Fibroblast of skin of right quadriceps (primary cell): ENCODE results near the gene FRMD4B.

Experiments used
- DNase-seq: peaks from one replicate; pipeline ENCODE4 v3.0.0-alpha.2; 2013

The FRMD4B gene

GRCh38 chr3:69403454-69403853 lies 17.6 kb upstream of the FRMD4B start:
- DNase-seq = no peak

GRCh38 chr3:69400683-69401082 lies 14.8 kb upstream of the FRMD4B start:
- no peak for DNase-seq

- DNase-seq = no peak
These were observed 7.0 kb upstream of the FRMD4B start for GRCh38 chr3:69392850-69393249.

- DNase-seq = no peak
These were observed 6.5 kb upstream of the FRMD4B start for GRCh38 chr3:69392415-69392814.

GRCh38 chr3:69391554-69391953 lies 5.7 kb upstream of the FRMD4B start:
- no peak for DNase-seq

- DNase-seq = no peak
These were observed 4.9 kb upstream of the FRMD4B start for GRCh38 chr3:69390771-69391170.

GRCh38 chr3:69389520-69390248 lies 3.8 kb upstream of the FRMD4B start:
- no peak for DNase-seq

GRCh38 chr3:69388241-69388640 lies 2.4 kb upstream of the FRMD4B start:
- DNase-seq = peak; percentile 36

GRCh38 chr3:69386556-69387385 lies 883 bp upstream of the FRMD4B start:
- no peak for DNase-seq

GRCh38 chr3:69385123-69385722 lies 665 bp downstream of the FRMD4B start:
- no peak for DNase-seq

- DNase-seq = no peak
These were observed 1.6 kb downstream of the FRMD4B start for GRCh38 chr3:69384326-69384725.

- no peak for DNase-seq
These were observed 6.2 kb downstream of the FRMD4B start for GRCh38 chr3:69379661-69380060.

- DNase-seq = no peak
These were observed 7.6 kb downstream of the FRMD4B start for GRCh38 chr3:69378112-69378802.

GRCh38 chr3:69377262-69377661 lies 8.6 kb downstream of the FRMD4B start:
- DNase-seq = no peak

GRCh38 chr3:69376731-69377130 lies 9.2 kb downstream of the FRMD4B start:
- DNase-seq = no peak

- no peak for DNase-seq
These were observed 14.1 kb downstream of the FRMD4B start for GRCh38 chr3:69371816-69372215.

- no peak for DNase-seq
These were observed 15.0 kb downstream of the FRMD4B start for GRCh38 chr3:69370901-69371301.

- no peak for DNase-seq
These were observed 15.6 kb downstream of the FRMD4B start for GRCh38 chr3:69370156-69370883.

- DNase-seq = no peak
These were observed 17.7 kb downstream of the FRMD4B start for GRCh38 chr3:69368129-69368741.

- DNase-seq = no peak
These were observed 18.3 kb downstream of the FRMD4B start for GRCh38 chr3:69367586-69367985.

GRCh38 chr3:69364354-69364753 lies 21.5 kb downstream of the FRMD4B start:
- no peak for DNase-seq

- DNase-seq = no peak
These were observed 25.2 kb downstream of the FRMD4B start for GRCh38 chr3:69360690-69361089.
